ENCODE results near the gene ASCL3.
A peak's percentile ranks its signal among the peaks of the same experiment; 100 is the strongest.

- TF ChIP-seq CTCF (IDR thresholded peaks at IDR 0.05) (peak in 1 of 4 experiments; percentile 1), POLR2A (IDR thresholded peaks at IDR 0.05) (no peak), POLR2AphosphoS5 (IDR thresholded peaks at IDR 0.05) (no peak)
These were observed 28.2 kb downstream of the ASCL3 start for GRCh38 chr11:8914661-8915018.

Data from prostate gland (tissue), 2 donors.